Measurements from ENCODE around the gene WWC1.
"Not testable (repeated sequence)": the region's sequence is repeated elsewhere in the genome, so short reads cannot be mapped to it uniquely, and the experiment has no call there.

The WWC1 gene

GRCh38 chr5:168310541-168310940 is 19.1 kb downstream of the WWC1 start:
- not testable (repeated sequence) for DNase-seq

GRCh38 chr5:168311061-168311566 is 19.7 kb downstream of the WWC1 start:
- no peak for DNase-seq

GRCh38 chr5:168312606-168313295 is 21.3 kb downstream of the WWC1 start:
- no peak for DNase-seq

GRCh38 chr5:168313596-168314204 is 22.3 kb downstream of the WWC1 start:
- DNase-seq, result no peak

- no peak for DNase-seq
Measured at GRCh38 chr5:168314735-168315411, 23.4 kb downstream of the WWC1 start.

GRCh38 chr5:168315416-168316138 is 24.1 kb downstream of the WWC1 start:
- DNase-seq, result no peak

- no peak for DNase-seq
Measured at GRCh38 chr5:168316139-168316578, 24.7 kb downstream of the WWC1 start.

GRCh38 chr5:168317096-168317520 is 25.7 kb downstream of the WWC1 start:
- DNase-seq, result no peak

GRCh38 chr5:168317521-168318147 is 26.2 kb downstream of the WWC1 start:
- DNase-seq, result no peak

GRCh38 chr5:168318240-168318639 is 26.8 kb downstream of the WWC1 start:
- no peak for DNase-seq

GRCh38 chr5:168319774-168320173 is 28.3 kb downstream of the WWC1 start:
- DNase-seq, result no peak

- no peak for DNase-seq
Measured at GRCh38 chr5:168320805-168321204, 29.4 kb downstream of the WWC1 start.

GRCh38 chr5:168324859-168325630 is 33.6 kb downstream of the WWC1 start:
- no peak for DNase-seq

GRCh38 chr5:168327019-168327421 is 35.6 kb downstream of the WWC1 start:
- DNase-seq, result no peak

- DNase-seq, result no peak
Measured at GRCh38 chr5:168327451-168327850, 36.0 kb downstream of the WWC1 start.

GRCh38 chr5:168327994-168328393 is 36.5 kb downstream of the WWC1 start:
- no peak for DNase-seq

- DNase-seq, result no peak
Measured at GRCh38 chr5:168328814-168329213, 37.4 kb downstream of the WWC1 start.

GRCh38 chr5:168329302-168329701 is 37.9 kb downstream of the WWC1 start:
- no peak for DNase-seq

- DNase-seq, result no peak
Measured at GRCh38 chr5:168332042-168332441, 40.6 kb downstream of the WWC1 start.

- DNase-seq, result no peak
Measured at GRCh38 chr5:168334280-168334679, 42.8 kb downstream of the WWC1 start.

GRCh38 chr5:168334695-168335094 is 43.2 kb downstream of the WWC1 start:
- DNase-seq, result no peak

GRCh38 chr5:168337361-168337760 is 45.9 kb downstream of the WWC1 start:
- no peak for DNase-seq
